H1 (cell line): ENCODE results near the gene UBL5. TPM values are rescaled to one million over a fixed set of nuclear protein-coding genes. Genes with fewer than 3 reads are reported as not detected.

Experiments
- CTCF ChIA-PET: fragments of 300-600 bp; sonication (Branson Sonifier 250); formaldehyde crosslinking; loops from one replicate; lab custom pipeline; 2021; ENCODE audit not compliant: partially characterized antibody; lab: Charles Lee
- POLR2A ChIA-PET: fragments of 300-600 bp; sonication (Branson Sonifier 250); formaldehyde crosslinking; loops from one replicate; lab custom pipeline; 2021; ENCODE audit warnings: inconsistent platforms; ENCODE audit not compliant: partially characterized antibody; lab: Charles Lee
- DNase-seq, 2 experiments: peaks; one replicate each; pipeline versions ENCODE4 v3.0.0 to v3.0.0-alpha.2; 2010 to 2022; ENCODE audit warnings: low spot score in 2 of 2, low read depth in 1 of 2, mixed read lengths in 1 of 2
- FAIRE-seq: peaks from 2 replicates; lab custom pipeline; 2011; peaks lifted over from hg19 to GRCh38; lab: Jason Lieb, UNC
- H2AFZ ChIP-seq: 2 replicates; pipeline ENCODE4 v1.8.1; 2012; ENCODE audit warnings: low read length, inconsistent platforms
- H2AK5ac ChIP-seq: 2 replicates; pipeline ENCODE4 v1.6.1; 2013; ENCODE audit warnings: low read depth, low read length
- H2BK120ac ChIP-seq: replicated peaks from 2 replicates; pipeline ENCODE3; 2013; ENCODE audit warnings: low read depth, low read length, inconsistent platforms
- H2BK12ac ChIP-seq: 2 replicates; pipeline ENCODE4 v1.6.1; 2013; ENCODE audit warnings: low read depth, low read length
- H2BK15ac ChIP-seq: 2 replicates; pipeline ENCODE4 v1.6.1; 2013; ENCODE audit warnings: low read length
- H2BK20ac ChIP-seq: 2 replicates; pipeline ENCODE4 v1.6.1; 2013; ENCODE audit warnings: low read length
- H2BK5ac ChIP-seq: 2 replicates; pipeline ENCODE4 v1.6.1; 2013; ENCODE audit warnings: low read depth, low read length
- H3K14ac ChIP-seq: 2 replicates; pipeline ENCODE4 v1.6.1; 2013; ENCODE audit warnings: inconsistent platforms; ENCODE audit not compliant: insufficient read length
- H3K18ac ChIP-seq: 2 replicates; pipeline ENCODE4 v1.6.1; 2013; ENCODE audit warnings: low read length; ENCODE audit errors: extremely low read depth
- H3K23ac ChIP-seq: 2 replicates; pipeline ENCODE4 v1.6.1; 2013; ENCODE audit warnings: inconsistent platforms; ENCODE audit not compliant: insufficient read length
- H3K23me2 ChIP-seq: 2 replicates; pipeline ENCODE4 v1.6.1; 2013; ENCODE audit warnings: low read depth, low read length
- H3K27ac ChIP-seq: 2 replicates; pipeline ENCODE4 v1.6.1; 2011; ENCODE audit warnings: low read depth, low read length, inconsistent platforms
- H3K27me3 ChIP-seq, 4 experiments: replicated peaks in 1 of 4; 1 replicate in 1 of 4; 2 replicates in 3 of 4; pipeline versions ENCODE4 v1.6.1 to v1.8.1; 2011 to 2013; ENCODE audit warnings: low read length in 3 of 4, mild to moderate bottlenecking in 3 of 4, inconsistent platforms in 2 of 4, mixed read lengths in 2 of 4, moderate library complexity in 1 of 4; ENCODE audit not compliant: control insufficient read depth in 3 of 4, insufficient read depth in 3 of 4; ENCODE audit errors: extremely low read depth in 1 of 4
- H3K36me3 ChIP-seq, 4 experiments: 2 replicates each; pipeline versions ENCODE4 v1.6.1 to v1.8.1; 2011 to 2013; ENCODE audit warnings: mild to moderate bottlenecking in 4 of 4, low read length in 3 of 4, moderate library complexity in 2 of 4, control low read depth in 1 of 4, inconsistent platforms in 1 of 4; ENCODE audit not compliant: insufficient read depth in 4 of 4, control insufficient read depth in 2 of 4
- H3K4ac ChIP-seq: replicated peaks from 2 replicates; pipeline ENCODE3; 2013; ENCODE audit warnings: low read length, low read depth, mixed read lengths, inconsistent platforms; ENCODE audit not compliant: insufficient read length
- H3K4me1 ChIP-seq, 4 experiments: replicated peaks in 1 of 4; 1 replicate in 1 of 4; 2 replicates in 3 of 4; pipeline versions ENCODE4 v1.6.1 to v1.8.1; 2011 to 2013; ENCODE audit warnings: low read length in 3 of 4, inconsistent platforms in 2 of 4, mixed read lengths in 1 of 4; ENCODE audit not compliant: insufficient read depth in 4 of 4, control insufficient read depth in 3 of 4
- H3K4me2 ChIP-seq, 2 experiments: 2 replicates each; pipeline versions ENCODE4 v1.6.1 to v1.8.1; 2011 to 2013; ENCODE audit warnings: low read depth in 2 of 2, low read length in 2 of 2, control low read depth in 1 of 2, inconsistent platforms in 1 of 2, mild to moderate bottlenecking in 1 of 2; ENCODE audit not compliant: insufficient read depth in 1 of 2
- H3K4me3 ChIP-seq, 4 experiments: fragments of 200-600, 300-600 bp in 1 of 4; sonication (generic), shearing (Covaris generic), sonication (Bioruptor Twin) in 1 of 4; 2 replicates each; pipeline versions ENCODE4 v1.5.1 to v1.8.1; 2011 to 2016; ENCODE audit warnings: low read length in 4 of 4, low read depth in 3 of 4, control low read depth in 2 of 4, inconsistent platforms in 2 of 4, mild to moderate bottlenecking in 2 of 4, mixed read lengths in 1 of 4, moderate library complexity in 1 of 4; ENCODE audit not compliant: insufficient read depth in 2 of 4; ENCODE audit errors: extremely low read depth in 1 of 4
- H3K56ac ChIP-seq: replicated peaks from 2 replicates; pipeline ENCODE3; 2013; ENCODE audit warnings: low read depth, mild to moderate bottlenecking, mixed read lengths, low read length, inconsistent platforms; ENCODE audit not compliant: insufficient read length
- H3K79me1 ChIP-seq: 2 replicates; pipeline ENCODE4 v1.6.1; 2013; ENCODE audit warnings: low read depth, low read length, control low read depth
- H3K79me2 ChIP-seq, 2 experiments: 2 replicates each; pipeline versions ENCODE4 v1.6.1 to v1.8.1; 2012 to 2013; ENCODE audit warnings: low read length in 2 of 2, mild to moderate bottlenecking in 2 of 2, inconsistent platforms in 1 of 2; ENCODE audit not compliant: insufficient read depth in 2 of 2, control insufficient read depth in 1 of 2
- H3K9ac ChIP-seq, 4 experiments: replicated peaks in 1 of 4; 1 replicate in 1 of 4; 2 replicates in 3 of 4; pipeline versions ENCODE4 v1.6.1 to v1.8.1; 2011 to 2013; ENCODE audit warnings: low read depth in 3 of 4, low read length in 3 of 4, control low read depth in 2 of 4, mild to moderate bottlenecking in 2 of 4, moderate library complexity in 2 of 4, inconsistent platforms in 1 of 4; ENCODE audit errors: extremely low read depth in 1 of 4
- H3K9me3 ChIP-seq, 2 experiments: 2 replicates each; pipeline versions ENCODE4 v1.6.1 to v1.8.1; 2012 to 2013; ENCODE audit warnings: mild to moderate bottlenecking in 2 of 2, moderate library complexity in 2 of 2, control low read depth in 1 of 2, inconsistent platforms in 1 of 2, low read depth in 1 of 2, low read length in 1 of 2, mixed read lengths in 1 of 2; ENCODE audit not compliant: insufficient read depth in 2 of 2
- H4K20me1 ChIP-seq, 2 experiments: replicated peaks in 1 of 2; 2 replicates each; pipeline versions ENCODE3 to v1.8.1; 2011 to 2013; ENCODE audit warnings: inconsistent platforms in 2 of 2, low read length in 2 of 2, mild to moderate bottlenecking in 1 of 2; ENCODE audit not compliant: insufficient read depth in 2 of 2, control insufficient read depth in 1 of 2
- H4K5ac ChIP-seq: 2 replicates; pipeline ENCODE4 v1.6.1; 2013; ENCODE audit warnings: low read length, low read depth, mixed read lengths, inconsistent platforms; ENCODE audit not compliant: insufficient read length
- H4K8ac ChIP-seq: 2 replicates; pipeline ENCODE4 v1.8.0; 2013; ENCODE audit warnings: mild to moderate bottlenecking, moderate library complexity, low read length, inconsistent platforms; ENCODE audit not compliant: insufficient read depth; ENCODE audit errors: extremely low read depth
- H4K91ac ChIP-seq: replicated peaks from 2 replicates; pipeline ENCODE3; 2013; ENCODE audit warnings: low read length, mixed read lengths, inconsistent platforms; ENCODE audit not compliant: insufficient read length
- ASH2L ChIP-seq: fragments of 200-600, 300-600 bp; sonication (generic); IDR thresholded peaks from one replicate; pipeline ENCODE4 v1.7.1; 2017; ENCODE audit warnings: low read length
- CEBPB ChIP-seq: IDR thresholded peaks from 2 replicates; pipeline ENCODE4 v1.6.1; 2012; ENCODE audit warnings: low read depth, low read length
- HDAC6 ChIP-seq: IDR thresholded peaks from one replicate; pipeline ENCODE4 v1.7.1; 2012; ENCODE audit warnings: low read depth, mild to moderate bottlenecking, inconsistent platforms, low read length, moderate library complexity
- RFX5 ChIP-seq: IDR thresholded peaks from 2 replicates; pipeline ENCODE4 v1.6.1; 2011; ENCODE audit warnings: low read depth, low read length, improper control_type of control experiment, borderline replicate concordance
- SIN3A ChIP-seq, 2 experiments: IDR thresholded peaks in 1 of 2; conservative IDR thresholded peaks in 1 of 2; 2 replicates each; pipeline ENCODE4 v1.6.1; 2011 to 2012; ENCODE audit warnings: low read length in 2 of 2, improper control_type of control experiment in 1 of 2, low read depth in 1 of 2, mild to moderate bottlenecking in 1 of 2
- ZNF274 ChIP-seq: IDR thresholded peaks from 2 replicates; pipeline ENCODE4 v1.7.0; 2012; ENCODE audit warnings: low read length, borderline replicate concordance; ENCODE audit errors: extremely low read depth
- WGBS, 2 experiments: shearing (Covaris generic) in 1 of 2; methylation state at CpG; one replicate each; pipeline versions ENCODE4 v1.1.6 to v1.1.7; 2013 to 2015; ENCODE audit warnings: low lambda C conversion rate in 2 of 2, mixed read lengths in 2 of 2, inconsistent platforms in 1 of 2, low coverage in 1 of 2, missing lambda C conversion rate in 1 of 2; ENCODE audit not compliant: insufficient replicate concordance in 2 of 2, insufficient coverage in 1 of 2, insufficient read length in 1 of 2; ENCODE audit errors: extremely low coverage in 1 of 2, missing lambda C conversion rate in 1 of 2; 5-methylcytosine and 5-hydroxymethylcytosine counted together
- polyA plus RNA-seq, 7 experiments: library from polyadenylated mRNA; depleted of rRNA in 3 of 7; stranded (reverse) in 5 of 7; unstranded in 2 of 7; fragments of >200 nt in 5 of 7; fragments of 200-250 nt in 2 of 7; gene quantifications; 1 replicate in 5 of 7; 2 replicates in 1 of 7; 4 replicates in 1 of 7; pipeline versions ENCODE4 v1.2.1 to v1.2.3, GENCODE V29; 2011 to 2013; ENCODE audit warnings: missing spikeins in 2 of 7, mixed read lengths in 2 of 7
- total RNA-seq: library from RNA; stranded (reverse); fragmentation: NEBNext Ultra II Directional; extraction: Animal tissue kit (Norgen Biotek cat#: 25700); gene quantifications from 2 replicates; pipeline ENCODE4 v1.2.1, GENCODE V29; 2021

Gene UBL5
- total and polyA plus RNA-seq, 2 of the 8 experiments (the other 6 are each of a cell fraction or from before 2014, with no cell fraction given) = 416 to 1,209 TPM

- no peak overlapping the region for H4K91ac ChIP-seq
- no peaks in the 10 kb centered on the region for H4K20me1 ChIP-seq
- no peaks in the 10 kb centered on the region for H3K23me2 ChIP-seq
- no peak overlapping the region for H2BK5ac ChIP-seq
- H3K27ac ChIP-seq = no peak overlapping the region
- no peak overlapping the region for H3K56ac ChIP-seq
- H2BK15ac ChIP-seq = no peak overlapping the region
- no peak overlapping the region for H2BK120ac ChIP-seq
- no peak overlapping the region for H4K5ac ChIP-seq
- H2BK20ac ChIP-seq = no peak overlapping the region
- H3K9ac ChIP-seq = no peak overlapping the region
- no peaks in the 10 kb centered on the region for H3K36me3 ChIP-seq
- H2BK12ac ChIP-seq = no peak overlapping the region
- no peak overlapping the region for H4K8ac ChIP-seq
- H2AK5ac ChIP-seq = no peak overlapping the region
- H3K4me1 ChIP-seq = peaks cover 0 to 9% (median 0%) of the 10 kb centered on the region in 4 experiments; a peak in 5 of 7 replicates
- ChIA-PET CTCF (interaction anchor here (1.7 to 2.0 kb wide), 2 partner anchors 13 to 156 kb away, joined by 4 to 5 read pairs; partner anchors contain the start of gene ZNF846), POLR2A (interaction anchor here (0.8 to 1.9 kb wide), 2 partner anchors 14 to 160 kb away, joined by 3 to 7 read pairs; partner anchors contain the start of gene ZNF846)
- H3K4me2 ChIP-seq = no peak overlapping the region
- H2AFZ ChIP-seq = no peak overlapping the region
- no peak overlapping the region for H3K4me3 ChIP-seq
- no peaks in the 10 kb centered on the region for H3K9me3 ChIP-seq
- H3K4ac ChIP-seq = no peak overlapping the region
- 100% methylated on average over 2 of the region's 2 CpGs; no CpG with 5 or more reads in 1 of the 2 experiments for WGBS, 2 experiments
- FAIRE-seq = no peak
- no peaks in the 10 kb centered on the region for H3K79me1 ChIP-seq
- no peak overlapping the region for H3K23ac ChIP-seq
- H3K14ac ChIP-seq = no peak overlapping the region
- peaks cover 0 to 9% of the 10 kb centered on the region in 2 experiments; a peak in 3 of 4 replicates for H3K79me2 ChIP-seq
- no peak overlapping the region for H3K18ac ChIP-seq
- no peak for DNase-seq
- H3K27me3 ChIP-seq = no peaks in the 10 kb centered on the region
- TF ChIP-seq CEBPB (no peak), SIN3A (conservative IDR thresholded peaks at IDR 0.05 in 1 of 2, IDR thresholded peaks at IDR 0.05 in 1 of 2; ENCODE audit: low read depth in 1 of 2, low read length in 2 of 2) (no peak), ASH2L (no peak), RFX5 (no peak), ZNF274 (no peak), HDAC6 (no peak)
Observed at GRCh38 chr19:9782338-9782737, 45.4 kb upstream of the UBL5 start.
